SU-DHL-6 (cell line): ENCODE results near the gene RALGPS1.

Experiments used
- CTCF ChIP-seq: fragments of 200-600 bp; sonication (generic); IDR thresholded peaks from one replicate; pipeline ENCODE4 v1.5.1; 2017; ENCODE audit warnings: antibody characterized with exemption, mild to moderate bottlenecking, low read length, moderate library complexity; ENCODE audit not compliant: insufficient read depth, poor library complexity, severe bottlenecking
- EZH2phosphoT487 ChIP-seq: fragments of 200-600 bp; sonication (generic), shearing (Covaris generic); conservative IDR thresholded peaks from 2 replicates; pipeline ENCODE4 v1.6.1; 2018; ENCODE audit warnings: mild to moderate bottlenecking, antibody characterized with exemption, low read length, moderate library complexity, mixed read lengths

- TF ChIP-seq CTCF (no peak), EZH2phosphoT487 (no peak)
Observed at GRCh38 chr9:127117801-127118200, 203.2 kb downstream of the RALGPS1 start.
